GM23338 (cell line): ENCODE results near the gene BICDL2. TPM values are rescaled to one million over a fixed set of nuclear protein-coding genes. Genes with fewer than 3 reads are reported as not detected.

Experiments
- ATAC-seq: fragments of 200-7000 bp; cut with Tn5 transposase; 3 replicates; pipeline ENCODE4 v1.9.1; 2020
- DNase-seq: peaks from one replicate; pipeline ENCODE4 v3.0.0-alpha.2; 2015; ENCODE audit warnings: low spot score
- H2AFZ ChIP-seq: fragments of 200-600 bp; sonication (generic); 2 replicates; pipeline ENCODE4 v1.8.0; 2016; ENCODE audit warnings: antibody characterized with exemption, mild to moderate bottlenecking, moderate library complexity
- H3F3A ChIP-seq: fragments of 200-600 bp; sonication (generic); replicated peaks from 2 replicates; pipeline ENCODE4 v1.8.0; 2017; ENCODE audit warnings: antibody characterized with exemption, mixed run types, low read depth
- H3K27ac ChIP-seq: fragments of 200-600 bp; sonication (generic); 2 replicates; pipeline ENCODE4 v1.6.1; 2016; ENCODE audit warnings: low read depth
- H3K27me3 ChIP-seq: fragments of 200-600 bp; sonication (generic); 2 replicates; pipeline ENCODE4 v1.8.0; 2016; ENCODE audit warnings: mild to moderate bottlenecking, mixed run types, moderate library complexity; ENCODE audit not compliant: insufficient read depth
- H3K36me3 ChIP-seq: fragments of 200-600 bp; sonication (generic); 2 replicates; pipeline ENCODE4 v1.8.0; 2016; ENCODE audit warnings: mild to moderate bottlenecking; ENCODE audit not compliant: insufficient read depth
- H3K4me1 ChIP-seq: fragments of 200-600 bp; sonication (generic); 2 replicates; pipeline ENCODE4 v1.8.0; 2016; ENCODE audit warnings: mild to moderate bottlenecking, moderate library complexity; ENCODE audit not compliant: insufficient read depth
- H3K4me2 ChIP-seq: fragments of 200-600 bp; sonication (generic); 2 replicates; pipeline ENCODE4 v1.7.1; 2017; ENCODE audit warnings: mixed run types
- H3K4me3 ChIP-seq: fragments of 200-600 bp; sonication (generic); 2 replicates; pipeline ENCODE4 v1.6.1; 2016; ENCODE audit warnings: mixed run types
- H3K79me2 ChIP-seq: fragments of 200-600 bp; sonication (generic); replicated peaks from 2 replicates; pipeline ENCODE4 v1.8.0; 2017; ENCODE audit warnings: mild to moderate bottlenecking; ENCODE audit not compliant: insufficient read depth
- H3K9me2 ChIP-seq: fragments of 200-600 bp; sonication (generic); 2 replicates; pipeline ENCODE4 v1.8.0; 2017; ENCODE audit not compliant: insufficient read depth
- H4K20me1 ChIP-seq: fragments of 200-600 bp; sonication (generic); replicated peaks from 2 replicates; pipeline ENCODE4 v1.8.0; 2017; ENCODE audit warnings: mild to moderate bottlenecking; ENCODE audit not compliant: insufficient read depth
- H3K27ac Mint-ChIP-seq: 2 replicates; pipeline ENCODE4 v1.8.0; 2020; ENCODE audit warnings: inconsistent platforms, mild to moderate bottlenecking, moderate library complexity, mixed read lengths
- H3K27me3 Mint-ChIP-seq: 3 replicates; pipeline ENCODE4 v1.8.0; 2022; ENCODE audit warnings: low read depth, mild to moderate bottlenecking, moderate library complexity, mixed read lengths, inconsistent platforms; ENCODE audit not compliant: insufficient read depth, poor library complexity
- H3K36me3 Mint-ChIP-seq: 3 replicates; pipeline ENCODE4 v1.8.0; 2021; ENCODE audit warnings: low read depth, mild to moderate bottlenecking, inconsistent platforms, moderate library complexity, mixed read lengths
- H3K4me1 Mint-ChIP-seq: 3 replicates; pipeline ENCODE4 v1.8.0; 2020; ENCODE audit warnings: mild to moderate bottlenecking, inconsistent platforms, mixed read lengths
- H3K4me3 Mint-ChIP-seq: 3 replicates; pipeline ENCODE4 v1.8.0; 2021; ENCODE audit warnings: moderate library complexity, mild to moderate bottlenecking, inconsistent platforms, mixed read lengths
- H3K9me3 Mint-ChIP-seq: 3 replicates; pipeline ENCODE4 v1.8.0; 2020; ENCODE audit warnings: moderate library complexity, mild to moderate bottlenecking, inconsistent platforms, mixed read lengths
- EZH2 ChIP-seq: fragments of 200-600 bp; sonication (generic); IDR thresholded peaks from one replicate; pipeline ENCODE4 v1.8.0; 2017; ENCODE audit warnings: antibody characterized with exemption, mild to moderate bottlenecking, low read depth; ENCODE audit not compliant: unreplicated experiment
- EZH2phosphoT487 ChIP-seq: fragments of 200-600 bp; sonication (generic); IDR thresholded peaks from one replicate; pipeline ENCODE4 v1.8.1; 2018; ENCODE audit warnings: antibody characterized with exemption; ENCODE audit not compliant: unreplicated experiment
- JUNB ChIP-seq: IDR thresholded peaks from one replicate; pipeline ENCODE4 v1.6.1; 2016; ENCODE audit warnings: antibody characterized with exemption; ENCODE audit not compliant: unreplicated experiment
- NANOG ChIP-seq: IDR thresholded peaks from 2 replicates; pipeline ENCODE4 v1.6.1; 2016; ENCODE audit warnings: antibody characterized with exemption, borderline replicate concordance
- POLR2AphosphoS5 ChIP-seq: IDR thresholded peaks from 2 replicates; pipeline ENCODE4 v1.6.1; 2016; ENCODE audit warnings: antibody characterized with exemption, low read depth
- ZNF331 ChIP-seq: fragments of 250-450 bp; sonication (Bioruptor Pico); IDR thresholded peaks from 2 replicates; pipeline ENCODE4 v1.5.0; 2020; ENCODE audit warnings: low read depth, mild to moderate bottlenecking, moderate library complexity
- ZNF462 ChIP-seq: fragments of 250-450 bp; sonication (Bioruptor Pico); IDR thresholded peaks from 2 replicates; pipeline ENCODE4 v1.5.0; 2020; ENCODE audit warnings: mild to moderate bottlenecking, moderate library complexity
- polyA plus RNA-seq: library from polyadenylated mRNA; unstranded; fragments of >200 nt; fragmentation: Nextera tagmentation; extraction: Ambion mirVana; gene quantifications from 2 replicates; pipeline ENCODE4 v1.2.1, GENCODE V29; 2016
- total RNA-seq: library from RNA; depleted of rRNA; stranded (reverse); fragments of >200 nt; shearing (Covaris generic); gene quantifications from 2 replicates; pipeline ENCODE4 v1.2.3, GENCODE V29; 2014
- TF ChIP-seq, protein P1 (sequence below): IDR thresholded peaks from 2 replicates; pipeline ENCODE4 v1.6.1; 2016; ENCODE audit warnings: antibody characterized with exemption
- TF ChIP-seq, protein P2 (sequence below), 2 experiments: fragments of 200-600 bp in 1 of 2; sonication (generic) in 1 of 2; conservative IDR thresholded peaks; 2 replicates each; pipeline versions ENCODE4 v1.5.1 to v1.6.1; 2016 to 2017; ENCODE audit warnings: antibody characterized with exemption in 2 of 2, low read depth in 2 of 2, mild to moderate bottlenecking in 2 of 2, moderate library complexity in 1 of 2
- TF ChIP-seq, protein P3 (sequence below): IDR thresholded peaks from one replicate; pipeline ENCODE4 v1.6.1; 2018; ENCODE audit warnings: antibody characterized with exemption; ENCODE audit not compliant: unreplicated experiment

Gene BICDL2
- total and polyA plus RNA-seq, 2 experiments from 2014 or later: 12.7 to 18.4 TPM

DNA sequence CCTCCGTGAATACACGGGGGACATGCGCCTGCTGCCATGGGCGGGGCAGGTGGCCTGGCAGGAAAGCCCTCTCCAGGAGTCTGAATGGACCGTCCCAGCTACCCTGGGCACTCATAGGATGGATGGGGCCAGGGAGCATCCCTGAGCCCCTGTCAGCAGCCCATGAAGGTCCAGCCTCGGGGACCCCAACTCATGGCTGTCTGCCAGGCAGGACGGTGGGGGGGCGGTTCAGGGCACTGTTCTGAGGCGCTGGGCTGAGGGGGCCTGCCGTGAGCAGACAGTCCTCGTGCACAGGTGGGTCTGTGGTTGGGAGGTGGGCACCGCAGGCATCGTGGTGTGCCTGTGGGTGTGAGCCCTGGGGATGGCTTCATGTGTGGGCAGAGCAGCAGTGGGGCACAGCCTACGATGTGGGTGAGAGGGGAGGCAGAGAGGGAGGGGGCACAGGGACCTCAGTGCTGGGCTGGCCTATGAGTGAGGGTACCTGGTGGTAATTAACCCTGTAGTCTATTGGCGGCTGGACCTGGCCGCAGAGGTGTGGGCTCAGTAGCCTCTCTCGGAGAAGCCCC is 50.0 kb downstream of the BICDL2 start (continued):
- TF ChIP-seq, protein P1, sequence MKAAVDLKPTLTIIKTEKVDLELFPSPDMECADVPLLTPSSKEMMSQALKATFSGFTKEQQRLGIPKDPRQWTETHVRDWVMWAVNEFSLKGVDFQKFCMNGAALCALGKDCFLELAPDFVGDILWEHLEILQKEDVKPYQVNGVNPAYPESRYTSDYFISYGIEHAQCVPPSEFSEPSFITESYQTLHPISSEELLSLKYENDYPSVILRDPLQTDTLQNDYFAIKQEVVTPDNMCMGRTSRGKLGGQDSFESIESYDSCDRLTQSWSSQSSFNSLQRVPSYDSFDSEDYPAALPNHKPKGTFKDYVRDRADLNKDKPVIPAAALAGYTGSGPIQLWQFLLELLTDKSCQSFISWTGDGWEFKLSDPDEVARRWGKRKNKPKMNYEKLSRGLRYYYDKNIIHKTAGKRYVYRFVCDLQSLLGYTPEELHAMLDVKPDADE: no peak
- TF ChIP-seq ZNF331 (CRISPR knock-in tag) (no peak), POLR2AphosphoS5 (no peak)

DNA sequence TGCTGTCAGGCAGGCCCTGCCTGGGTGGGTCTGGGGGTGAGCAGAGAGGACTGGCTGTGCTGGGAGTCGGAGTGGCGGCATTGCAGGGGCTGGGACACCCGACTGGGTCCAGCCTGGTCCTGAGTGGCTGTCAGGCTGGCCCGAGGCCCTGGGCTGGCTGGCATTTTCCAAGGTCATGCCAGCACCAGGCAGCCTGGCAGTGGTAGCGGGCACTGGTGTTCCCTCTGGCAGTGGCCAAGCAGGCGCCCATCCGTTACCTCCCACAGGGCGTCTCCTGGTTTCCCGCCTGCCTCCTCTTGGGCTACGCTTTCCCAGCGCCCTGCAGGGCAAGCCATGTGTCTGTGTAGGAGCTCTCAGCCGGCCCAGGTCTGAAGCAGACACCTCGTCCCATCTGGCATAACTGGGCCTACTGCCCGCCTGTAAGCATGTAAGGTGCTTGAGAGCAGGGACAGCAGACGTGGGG is 50.8 kb downstream of the BICDL2 start:
- TF ChIP-seq JUNB: no peak
- TF ChIP-seq NANOG: no peak
- no peak for TF ChIP-seq POLR2AphosphoS5
- TF ChIP-seq ZNF462 (CRISPR knock-in tag): no peak
- no peak for TF ChIP-seq ZNF331 (CRISPR knock-in tag)
- no peak for TF ChIP-seq EZH2
- TF ChIP-seq, protein P1: no peak
- TF ChIP-seq, protein P2, sequence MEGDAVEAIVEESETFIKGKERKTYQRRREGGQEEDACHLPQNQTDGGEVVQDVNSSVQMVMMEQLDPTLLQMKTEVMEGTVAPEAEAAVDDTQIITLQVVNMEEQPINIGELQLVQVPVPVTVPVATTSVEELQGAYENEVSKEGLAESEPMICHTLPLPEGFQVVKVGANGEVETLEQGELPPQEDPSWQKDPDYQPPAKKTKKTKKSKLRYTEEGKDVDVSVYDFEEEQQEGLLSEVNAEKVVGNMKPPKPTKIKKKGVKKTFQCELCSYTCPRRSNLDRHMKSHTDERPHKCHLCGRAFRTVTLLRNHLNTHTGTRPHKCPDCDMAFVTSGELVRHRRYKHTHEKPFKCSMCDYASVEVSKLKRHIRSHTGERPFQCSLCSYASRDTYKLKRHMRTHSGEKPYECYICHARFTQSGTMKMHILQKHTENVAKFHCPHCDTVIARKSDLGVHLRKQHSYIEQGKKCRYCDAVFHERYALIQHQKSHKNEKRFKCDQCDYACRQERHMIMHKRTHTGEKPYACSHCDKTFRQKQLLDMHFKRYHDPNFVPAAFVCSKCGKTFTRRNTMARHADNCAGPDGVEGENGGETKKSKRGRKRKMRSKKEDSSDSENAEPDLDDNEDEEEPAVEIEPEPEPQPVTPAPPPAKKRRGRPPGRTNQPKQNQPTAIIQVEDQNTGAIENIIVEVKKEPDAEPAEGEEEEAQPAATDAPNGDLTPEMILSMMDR (conservative IDR thresholded peaks at IDR 0.05; ENCODE audit: low read depth in 2 of 2): no peak
- TF ChIP-seq, protein P3, sequence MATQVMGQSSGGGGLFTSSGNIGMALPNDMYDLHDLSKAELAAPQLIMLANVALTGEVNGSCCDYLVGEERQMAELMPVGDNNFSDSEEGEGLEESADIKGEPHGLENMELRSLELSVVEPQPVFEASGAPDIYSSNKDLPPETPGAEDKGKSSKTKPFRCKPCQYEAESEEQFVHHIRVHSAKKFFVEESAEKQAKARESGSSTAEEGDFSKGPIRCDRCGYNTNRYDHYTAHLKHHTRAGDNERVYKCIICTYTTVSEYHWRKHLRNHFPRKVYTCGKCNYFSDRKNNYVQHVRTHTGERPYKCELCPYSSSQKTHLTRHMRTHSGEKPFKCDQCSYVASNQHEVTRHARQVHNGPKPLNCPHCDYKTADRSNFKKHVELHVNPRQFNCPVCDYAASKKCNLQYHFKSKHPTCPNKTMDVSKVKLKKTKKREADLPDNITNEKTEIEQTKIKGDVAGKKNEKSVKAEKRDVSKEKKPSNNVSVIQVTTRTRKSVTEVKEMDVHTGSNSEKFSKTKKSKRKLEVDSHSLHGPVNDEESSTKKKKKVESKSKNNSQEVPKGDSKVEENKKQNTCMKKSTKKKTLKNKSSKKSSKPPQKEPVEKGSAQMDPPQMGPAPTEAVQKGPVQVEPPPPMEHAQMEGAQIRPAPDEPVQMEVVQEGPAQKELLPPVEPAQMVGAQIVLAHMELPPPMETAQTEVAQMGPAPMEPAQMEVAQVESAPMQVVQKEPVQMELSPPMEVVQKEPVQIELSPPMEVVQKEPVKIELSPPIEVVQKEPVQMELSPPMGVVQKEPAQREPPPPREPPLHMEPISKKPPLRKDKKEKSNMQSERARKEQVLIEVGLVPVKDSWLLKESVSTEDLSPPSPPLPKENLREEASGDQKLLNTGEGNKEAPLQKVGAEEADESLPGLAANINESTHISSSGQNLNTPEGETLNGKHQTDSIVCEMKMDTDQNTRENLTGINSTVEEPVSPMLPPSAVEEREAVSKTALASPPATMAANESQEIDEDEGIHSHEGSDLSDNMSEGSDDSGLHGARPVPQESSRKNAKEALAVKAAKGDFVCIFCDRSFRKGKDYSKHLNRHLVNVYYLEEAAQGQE: no peak
- TF ChIP-seq EZH2phosphoT487: no peak
- Mint-ChIP-seq H3K27ac (no peak overlapping the region), H3K4me1 (peaks cover 44% of the 10 kb centered on the region), H3K27me3 (peaks cover 9% of the 10 kb centered on the region), H3K36me3 (peaks cover 3% of the 10 kb centered on the region; the same call in 1 of the 3 replicates), H3K9me3 (peaks cover 2% of the 10 kb centered on the region; the same call in 2 of the 3 replicates), H3K4me3 (no peak overlapping the region)
- no peaks in the 10 kb centered on the region for H3K9me2 ChIP-seq
- H4K20me1 ChIP-seq: no peaks in the 10 kb centered on the region
- no peaks in the 10 kb centered on the region for H3K27me3 ChIP-seq
- peaks cover 36% of the 10 kb centered on the region for H3K4me1 ChIP-seq
- H2AFZ ChIP-seq: no peak overlapping the region
- H3K79me2 ChIP-seq: no peaks in the 10 kb centered on the region
- H3F3A ChIP-seq: peaks cover 16% of the 10 kb centered on the region
- H3K4me3 ChIP-seq: no peak overlapping the region
- no peaks in the 10 kb centered on the region for H3K36me3 ChIP-seq
- no peak for DNase-seq
- no peak overlapping the region for H3K4me2 ChIP-seq
- H3K27ac ChIP-seq: no peak overlapping the region
- no peak for ATAC-seq
